Transverse colon (tissue), 4 donors: Measurements from ENCODE around the gene EDARADD.

Experiments
- CTCF ChIP-seq, 5 experiments: fragments of 200-600 bp in 3 of 5; fragments of 450-650 bp in 2 of 5; sonication (generic) in 3 of 5; IDR thresholded peaks; 1 replicate in 2 of 5; 2 replicates in 3 of 5; pipeline ENCODE4 v1.5.1; 2016 to 2017; ENCODE audit warnings: antibody characterized with exemption in 5 of 5, inconsistent platforms in 3 of 5, mild to moderate bottlenecking in 2 of 5, moderate library complexity in 1 of 5
- POLR2A ChIP-seq: fragments of 450-650 bp; IDR thresholded peaks from one replicate; pipeline ENCODE4 v1.6.1; 2016; ENCODE audit warnings: antibody characterized with exemption, mild to moderate bottlenecking, moderate library complexity
- POLR2AphosphoS5 ChIP-seq, 3 donors: sonication (generic); formaldehyde crosslinking; IDR thresholded peaks; one replicate each; pipeline ENCODE4 v1.6.1; 2016; ENCODE audit warnings: antibody characterized with exemption in 3 of 3

- no peak for TF ChIP-seq POLR2A
- no peak for TF ChIP-seq CTCF (IDR thresholded peaks at IDR 0.05)
- no peak for TF ChIP-seq POLR2AphosphoS5 (IDR thresholded peaks at IDR 0.05)
These were observed 138.8 kb downstream of the EDARADD start for GRCh38 chr1:236532850-236533249.
